ENCODE results near the gene NAT16.

- TF ChIP-seq EZH2phosphoT487 (IDR thresholded peaks at IDR 0.05): no peak
- TF ChIP-seq CTCF (IDR thresholded peaks at IDR 0.05): no peak
- TF ChIP-seq EZH2 (IDR thresholded peaks at IDR 0.05): no peak
These were observed 20.1 kb downstream of the NAT16 start for GRCh38 chr7:101159696-101160674.

All from neural progenitor cell (in vitro differentiated cells).